GM20000 (cell line): ENCODE measurements around the gene SSBP2.

Experiments used
- DNase-seq: peaks from one replicate; pipeline ENCODE4 v3.0.0; 2012; ENCODE audit warnings: low spot score
- CTCF ChIP-seq: IDR thresholded peaks from 2 replicates; pipeline ENCODE4 v1.5.1; 2012; ENCODE audit warnings: mild to moderate bottlenecking, control low read depth; ENCODE audit errors: extremely low read depth, missing control alignments

SSBP2 gene

GRCh38 chr5:81703840-81704239, 47.1 kb downstream of the SSBP2 start:
- no peak for DNase-seq
- no peak for TF ChIP-seq CTCF

GRCh38 chr5:81700166-81700565, 50.7 kb downstream of the SSBP2 start:
- no peak for TF ChIP-seq CTCF
- no peak for DNase-seq

- TF ChIP-seq CTCF = no peak
- no peak for DNase-seq
These were observed 52.1 kb downstream of the SSBP2 start for GRCh38 chr5:81698813-81699212.

- TF ChIP-seq CTCF = no peak
- DNase-seq = no peak
These were observed 54.2 kb downstream of the SSBP2 start for GRCh38 chr5:81696418-81697397.

- no peak for DNase-seq
- TF ChIP-seq CTCF = no peak
These were observed 56.2 kb downstream of the SSBP2 start for GRCh38 chr5:81694726-81695125.

- TF ChIP-seq CTCF = no peak
- no peak for DNase-seq
These were observed 62.7 kb downstream of the SSBP2 start for GRCh38 chr5:81688215-81688614.

GRCh38 chr5:81687292-81687691, 63.6 kb downstream of the SSBP2 start:
- DNase-seq = no peak
- no peak for TF ChIP-seq CTCF
